ENCODE measurements around the gene TGM1.

DNA sequence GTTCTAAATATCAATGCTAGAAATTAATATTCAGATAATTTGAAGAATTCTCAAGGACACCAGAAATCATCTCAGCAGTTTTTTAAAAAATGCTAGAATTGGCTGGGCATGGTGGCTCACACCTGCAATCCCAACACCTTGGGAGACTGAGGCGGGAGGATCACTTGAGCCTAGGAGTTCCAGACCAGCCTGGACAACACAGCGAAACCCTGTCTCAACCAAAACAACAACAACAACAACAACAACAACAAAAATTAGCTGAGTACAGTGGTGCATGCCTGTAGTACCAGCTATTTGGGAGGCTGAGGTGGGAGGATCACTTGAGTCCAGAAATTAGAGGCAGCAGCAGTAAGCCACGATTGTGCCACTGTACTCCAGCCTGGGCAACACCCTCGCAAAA lies 43.9 kb downstream of the TGM1 start:
- TF ChIP-seq, protein P1, sequence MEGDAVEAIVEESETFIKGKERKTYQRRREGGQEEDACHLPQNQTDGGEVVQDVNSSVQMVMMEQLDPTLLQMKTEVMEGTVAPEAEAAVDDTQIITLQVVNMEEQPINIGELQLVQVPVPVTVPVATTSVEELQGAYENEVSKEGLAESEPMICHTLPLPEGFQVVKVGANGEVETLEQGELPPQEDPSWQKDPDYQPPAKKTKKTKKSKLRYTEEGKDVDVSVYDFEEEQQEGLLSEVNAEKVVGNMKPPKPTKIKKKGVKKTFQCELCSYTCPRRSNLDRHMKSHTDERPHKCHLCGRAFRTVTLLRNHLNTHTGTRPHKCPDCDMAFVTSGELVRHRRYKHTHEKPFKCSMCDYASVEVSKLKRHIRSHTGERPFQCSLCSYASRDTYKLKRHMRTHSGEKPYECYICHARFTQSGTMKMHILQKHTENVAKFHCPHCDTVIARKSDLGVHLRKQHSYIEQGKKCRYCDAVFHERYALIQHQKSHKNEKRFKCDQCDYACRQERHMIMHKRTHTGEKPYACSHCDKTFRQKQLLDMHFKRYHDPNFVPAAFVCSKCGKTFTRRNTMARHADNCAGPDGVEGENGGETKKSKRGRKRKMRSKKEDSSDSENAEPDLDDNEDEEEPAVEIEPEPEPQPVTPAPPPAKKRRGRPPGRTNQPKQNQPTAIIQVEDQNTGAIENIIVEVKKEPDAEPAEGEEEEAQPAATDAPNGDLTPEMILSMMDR (IDR thresholded peaks at IDR 0.05), result no peak
- TF ChIP-seq POLR2A (IDR thresholded peaks at IDR 0.05), result no peak

Measured in sigmoid colon (tissue), 3 donors.